Measurements from ENCODE around the gene PCGF1.

DNA sequence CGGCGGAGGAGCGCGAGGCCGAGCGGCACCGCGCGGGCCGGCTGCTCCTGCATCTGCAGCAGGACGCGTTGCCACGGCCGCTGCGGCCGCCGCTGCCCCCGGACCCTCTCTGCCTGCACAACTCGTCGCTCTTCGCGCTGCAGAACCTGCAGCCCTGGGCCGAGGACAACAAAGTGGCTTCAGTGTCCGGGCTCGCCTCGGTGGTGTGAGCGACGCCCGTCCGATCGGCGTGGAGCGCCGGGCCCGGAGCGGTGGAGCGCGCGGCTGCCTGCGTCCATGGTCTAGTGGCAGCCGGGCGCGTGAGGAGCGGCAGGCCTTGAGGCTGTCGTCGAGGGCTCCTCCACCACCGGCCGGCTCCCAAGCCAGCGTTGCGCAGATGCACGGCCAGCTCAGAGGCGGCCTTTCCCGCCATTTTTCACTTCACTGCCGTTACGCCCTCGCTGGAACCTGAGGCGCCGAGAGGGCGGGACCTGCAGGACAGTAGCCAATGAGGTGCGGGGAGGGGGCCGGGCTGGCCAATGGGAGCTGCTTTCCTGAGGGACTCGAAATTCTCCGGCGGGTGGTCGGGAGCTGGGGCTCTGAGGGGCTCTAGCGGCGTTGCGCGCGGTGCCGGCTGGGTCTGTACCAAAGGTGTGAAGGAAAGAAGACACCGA lies 8.6 kb upstream of the PCGF1 start:
- TF ChIP-seq, protein P1, sequence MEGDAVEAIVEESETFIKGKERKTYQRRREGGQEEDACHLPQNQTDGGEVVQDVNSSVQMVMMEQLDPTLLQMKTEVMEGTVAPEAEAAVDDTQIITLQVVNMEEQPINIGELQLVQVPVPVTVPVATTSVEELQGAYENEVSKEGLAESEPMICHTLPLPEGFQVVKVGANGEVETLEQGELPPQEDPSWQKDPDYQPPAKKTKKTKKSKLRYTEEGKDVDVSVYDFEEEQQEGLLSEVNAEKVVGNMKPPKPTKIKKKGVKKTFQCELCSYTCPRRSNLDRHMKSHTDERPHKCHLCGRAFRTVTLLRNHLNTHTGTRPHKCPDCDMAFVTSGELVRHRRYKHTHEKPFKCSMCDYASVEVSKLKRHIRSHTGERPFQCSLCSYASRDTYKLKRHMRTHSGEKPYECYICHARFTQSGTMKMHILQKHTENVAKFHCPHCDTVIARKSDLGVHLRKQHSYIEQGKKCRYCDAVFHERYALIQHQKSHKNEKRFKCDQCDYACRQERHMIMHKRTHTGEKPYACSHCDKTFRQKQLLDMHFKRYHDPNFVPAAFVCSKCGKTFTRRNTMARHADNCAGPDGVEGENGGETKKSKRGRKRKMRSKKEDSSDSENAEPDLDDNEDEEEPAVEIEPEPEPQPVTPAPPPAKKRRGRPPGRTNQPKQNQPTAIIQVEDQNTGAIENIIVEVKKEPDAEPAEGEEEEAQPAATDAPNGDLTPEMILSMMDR (conservative IDR thresholded peaks at IDR 0.05; ENCODE audit: low read depth, low read length): no peak
- no peak for TF ChIP-seq CEBPB (IDR thresholded peaks at IDR 0.05; ENCODE audit: low read depth, low read length)
- no peak for TF ChIP-seq POLR2A (IDR thresholded peaks at IDR 0.05; ENCODE audit: low read depth, low read length)
- TF ChIP-seq MAFK (IDR thresholded peaks at IDR 0.05; ENCODE audit: low read depth, low read length): no peak
- no peak for TF ChIP-seq SMC3 (IDR thresholded peaks at IDR 0.05; ENCODE audit: low read depth, low read length)
- no peak for TF ChIP-seq RCOR1 (IDR thresholded peaks at IDR 0.05; ENCODE audit: insufficient replicate concordance, low read length)
- no peak for TF ChIP-seq CHD1 (IDR thresholded peaks at IDR 0.05; ENCODE audit: low read depth, low read length)
